MM.1S (cell line): ENCODE measurements around the gene KLC3.

Experiments
- EZH2 ChIP-seq: fragments of 300-600 bp; sonication (generic); optimal IDR thresholded peaks from 2 replicates; pipeline ENCODE3; 2017; ENCODE audit warnings: low read depth, mild to moderate bottlenecking, antibody characterized with exemption, low read length, mixed read lengths
- EZH2phosphoT487 ChIP-seq: fragments of 300-600 bp; sonication (generic); IDR thresholded peaks from 2 replicates; pipeline ENCODE4 v1.6.1; 2018; ENCODE audit warnings: antibody characterized with exemption, low read length
- TF ChIP-seq, protein P1 (sequence below): fragments of 300-600 bp; sonication (generic); IDR thresholded peaks from 2 replicates; pipeline ENCODE4 v1.5.1; 2016; ENCODE audit warnings: antibody characterized with exemption, low read length, mixed read lengths

DNA sequence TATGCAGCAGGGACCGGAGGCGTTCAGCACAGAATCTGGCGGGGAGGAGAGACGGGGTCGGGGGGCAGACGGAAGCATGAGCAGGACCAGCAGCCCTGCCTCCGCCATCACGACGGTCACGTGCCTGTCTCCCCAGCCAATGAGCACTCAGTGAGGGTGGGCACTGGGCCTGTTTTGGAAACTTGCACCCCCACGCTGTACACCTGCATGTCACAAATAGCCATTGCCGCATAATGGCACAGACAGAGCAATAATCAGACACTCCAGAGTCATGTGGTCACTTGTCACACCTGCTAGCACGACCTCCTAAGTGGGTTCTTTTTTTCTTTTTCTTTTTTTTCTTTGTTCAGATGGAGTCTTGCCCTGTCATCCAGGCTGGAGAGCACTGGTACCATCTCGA is 21.1 kb downstream of the KLC3 start:
- TF ChIP-seq, protein P1, sequence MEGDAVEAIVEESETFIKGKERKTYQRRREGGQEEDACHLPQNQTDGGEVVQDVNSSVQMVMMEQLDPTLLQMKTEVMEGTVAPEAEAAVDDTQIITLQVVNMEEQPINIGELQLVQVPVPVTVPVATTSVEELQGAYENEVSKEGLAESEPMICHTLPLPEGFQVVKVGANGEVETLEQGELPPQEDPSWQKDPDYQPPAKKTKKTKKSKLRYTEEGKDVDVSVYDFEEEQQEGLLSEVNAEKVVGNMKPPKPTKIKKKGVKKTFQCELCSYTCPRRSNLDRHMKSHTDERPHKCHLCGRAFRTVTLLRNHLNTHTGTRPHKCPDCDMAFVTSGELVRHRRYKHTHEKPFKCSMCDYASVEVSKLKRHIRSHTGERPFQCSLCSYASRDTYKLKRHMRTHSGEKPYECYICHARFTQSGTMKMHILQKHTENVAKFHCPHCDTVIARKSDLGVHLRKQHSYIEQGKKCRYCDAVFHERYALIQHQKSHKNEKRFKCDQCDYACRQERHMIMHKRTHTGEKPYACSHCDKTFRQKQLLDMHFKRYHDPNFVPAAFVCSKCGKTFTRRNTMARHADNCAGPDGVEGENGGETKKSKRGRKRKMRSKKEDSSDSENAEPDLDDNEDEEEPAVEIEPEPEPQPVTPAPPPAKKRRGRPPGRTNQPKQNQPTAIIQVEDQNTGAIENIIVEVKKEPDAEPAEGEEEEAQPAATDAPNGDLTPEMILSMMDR = no peak
- TF ChIP-seq EZH2phosphoT487 (no peak), EZH2 (no peak)
